Lower leg skin (tissue), 4 donors: ENCODE data around the gene TSPOAP1. TPM values are rescaled to one million over a fixed set of nuclear protein-coding genes. Genes with fewer than 3 reads are reported as not detected.
A peak's percentile ranks its signal among the peaks of the same experiment; 100 is the strongest.

Source experiments
- DNase-seq, 2 donors: peaks; one replicate each; pipeline ENCODE4 v3.0.0-alpha.2; 2019; ENCODE audit warnings: low spot score in 2 of 2
- H3K4me3 ChIP-seq: fragments of 200-600 bp; sonication (generic); 2 replicates; pipeline ENCODE4 v1.5.1; 2017; ENCODE audit warnings: mild to moderate bottlenecking, low read depth; ENCODE audit not compliant: poor library complexity, severe bottlenecking
- POLR2A ChIP-seq, 2 donors: fragments of 450-650 bp; IDR thresholded peaks; one replicate each; pipeline ENCODE4 v1.6.1; 2016 to 2017; ENCODE audit warnings: antibody characterized with exemption in 2 of 2, mild to moderate bottlenecking in 1 of 2, moderate library complexity in 1 of 2
- WGBS, 2 donors: methylation state at CpG; one replicate each; pipeline ENCODE4 v1.1.5; 2018; 5-methylcytosine and 5-hydroxymethylcytosine counted together
- intact Hi-C: fragments of 100-400 bp; cut with DNase I; formaldehyde crosslinking; loops from one replicate; pipeline ENCODE4 v1.15.0; 2023; ENCODE audit warnings: low total_unique reads
- total RNA-seq, 4 donors: library from RNA; depleted of rRNA; stranded (reverse); fragments of >200 nt; gene quantifications; one replicate each; pipeline ENCODE4 v1.1.0, GENCODE V29; 2016
- TF ChIP-seq, protein P1 (sequence below), 3 donors: fragments of 450-650 bp; IDR thresholded peaks; one replicate each; pipeline ENCODE4 v1.5.1; 2016; ENCODE audit warnings: antibody characterized with exemption in 3 of 3, mild to moderate bottlenecking in 3 of 3, moderate library complexity in 2 of 3

Gene TSPOAP1
- total RNA-seq, 4 donors from 2014 or later: 8.2 to 18.3 (median 8.8) TPM

DNA sequence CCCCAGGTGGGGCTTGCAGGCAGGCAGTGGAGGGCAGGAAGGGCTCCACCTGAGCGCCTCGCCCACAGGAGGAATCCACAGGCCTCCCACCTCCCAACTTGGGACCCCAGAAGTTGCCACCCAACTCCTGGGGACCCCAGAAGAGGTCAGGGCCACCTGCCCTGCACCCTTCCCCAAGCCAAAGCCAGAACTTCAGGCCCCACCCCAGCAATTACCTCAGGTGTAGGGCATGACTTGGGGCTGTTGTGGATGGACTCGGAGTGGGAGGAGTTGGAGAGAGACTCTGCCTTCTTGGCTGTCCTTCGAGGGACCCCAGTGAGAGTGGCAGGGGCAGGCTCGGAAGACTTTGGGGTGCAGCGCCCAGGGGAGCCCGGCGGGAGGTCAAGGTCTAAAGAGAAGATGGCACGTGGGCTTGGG is 10.5 kb downstream of the TSPOAP1 start:
- WGBS, 2 donors: 92 to 95% methylated on average over 9 of the region's 9 CpGs
- intact Hi-C loops: no loop called here
- TF ChIP-seq, protein P1, sequence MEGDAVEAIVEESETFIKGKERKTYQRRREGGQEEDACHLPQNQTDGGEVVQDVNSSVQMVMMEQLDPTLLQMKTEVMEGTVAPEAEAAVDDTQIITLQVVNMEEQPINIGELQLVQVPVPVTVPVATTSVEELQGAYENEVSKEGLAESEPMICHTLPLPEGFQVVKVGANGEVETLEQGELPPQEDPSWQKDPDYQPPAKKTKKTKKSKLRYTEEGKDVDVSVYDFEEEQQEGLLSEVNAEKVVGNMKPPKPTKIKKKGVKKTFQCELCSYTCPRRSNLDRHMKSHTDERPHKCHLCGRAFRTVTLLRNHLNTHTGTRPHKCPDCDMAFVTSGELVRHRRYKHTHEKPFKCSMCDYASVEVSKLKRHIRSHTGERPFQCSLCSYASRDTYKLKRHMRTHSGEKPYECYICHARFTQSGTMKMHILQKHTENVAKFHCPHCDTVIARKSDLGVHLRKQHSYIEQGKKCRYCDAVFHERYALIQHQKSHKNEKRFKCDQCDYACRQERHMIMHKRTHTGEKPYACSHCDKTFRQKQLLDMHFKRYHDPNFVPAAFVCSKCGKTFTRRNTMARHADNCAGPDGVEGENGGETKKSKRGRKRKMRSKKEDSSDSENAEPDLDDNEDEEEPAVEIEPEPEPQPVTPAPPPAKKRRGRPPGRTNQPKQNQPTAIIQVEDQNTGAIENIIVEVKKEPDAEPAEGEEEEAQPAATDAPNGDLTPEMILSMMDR (IDR thresholded peaks at IDR 0.05): no peak
- no peak for TF ChIP-seq POLR2A (IDR thresholded peaks at IDR 0.05)

DNA sequence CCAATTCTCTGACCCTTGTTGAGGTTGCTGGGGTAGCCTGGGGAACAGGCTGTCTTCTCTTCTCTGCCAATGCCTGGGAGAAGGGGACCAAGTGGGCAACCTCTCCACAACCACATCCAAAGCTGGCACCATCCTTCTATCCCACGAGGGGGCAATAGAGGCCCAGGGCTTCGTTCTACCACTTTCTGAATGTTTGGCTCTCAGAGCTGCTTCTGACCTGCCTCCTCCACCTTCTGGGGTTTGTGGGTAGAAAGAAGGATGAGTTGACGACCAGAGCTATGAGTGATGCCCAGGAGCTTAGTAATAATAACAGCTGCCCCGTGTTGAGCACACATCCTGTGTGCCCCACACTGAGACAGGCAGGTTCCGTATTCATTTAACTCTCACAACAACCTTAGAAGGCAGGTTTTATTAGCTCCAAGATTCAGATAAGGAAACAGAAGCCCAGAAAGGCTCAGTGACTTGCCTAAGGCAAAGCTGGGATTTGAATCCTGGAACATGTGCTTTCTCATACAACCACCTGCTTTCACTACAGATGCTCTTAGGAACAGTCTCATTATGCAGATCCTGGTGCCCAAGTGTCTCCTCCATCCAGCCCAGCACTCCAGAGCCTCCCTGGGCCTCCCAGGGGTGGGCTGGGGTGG is 11.1 kb downstream of the TSPOAP1 start:
- DNase-seq: peak in 1 of 2 donors; percentile 86
- 28 to 32% methylated on average over 5 of the region's 5 CpGs for WGBS, 2 donors
- H3K4me3 ChIP-seq: no peak overlapping the region
- TF ChIP-seq POLR2A (IDR thresholded peaks at IDR 0.05): no peak
- TF ChIP-seq, protein P1 (IDR thresholded peaks at IDR 0.05): no peak
- intact Hi-C loops: no loop called here

More for the DNA sequence above, 10.5 kb downstream of the TSPOAP1 start:
- no peak overlapping the region for H3K4me3 ChIP-seq
- DNase-seq: peak in 1 of 2 donors; percentile 67

DNA sequence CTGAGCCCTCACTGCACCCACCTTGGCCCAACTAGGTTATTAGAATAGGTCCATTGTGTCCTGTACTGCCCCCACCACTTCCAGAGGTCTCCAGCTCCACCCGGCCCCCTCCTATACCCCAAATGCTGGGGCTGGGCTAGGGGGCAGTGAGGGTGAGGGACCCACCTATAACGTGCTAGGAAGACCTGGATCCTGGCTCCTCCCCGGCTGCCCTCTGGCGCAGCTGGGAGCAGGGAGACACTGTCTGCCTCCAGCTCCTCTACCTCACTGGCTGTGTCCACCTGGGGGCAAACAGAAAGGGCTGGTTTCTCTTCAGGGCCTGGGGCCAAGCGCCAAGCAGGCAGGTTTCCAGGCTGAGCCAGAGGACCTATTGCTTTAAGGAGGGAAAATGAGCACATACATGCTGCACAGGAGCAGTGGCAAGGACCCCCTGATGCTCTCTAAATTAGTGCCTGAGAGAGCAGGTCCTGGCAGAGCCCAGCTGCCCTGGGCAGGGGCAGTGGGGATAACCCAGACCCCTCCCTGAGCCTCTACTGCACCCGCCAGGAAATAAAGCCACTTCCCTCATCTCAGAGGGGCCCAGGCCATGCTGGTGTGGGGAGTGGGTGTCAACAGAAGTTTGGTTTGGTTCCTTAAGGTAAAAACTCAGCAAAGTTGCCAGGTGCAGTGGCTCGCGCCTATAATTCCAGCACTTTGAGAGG is 12.2 kb downstream of the TSPOAP1 start:
- H3K4me3 ChIP-seq: no peak overlapping the region
- 94 to 95% methylated on average over 7 to 8 of the region's 8 CpGs for WGBS, 2 donors
- intact Hi-C loops: no loop called here
- peak in 1 of 2 donors; percentile 60 for DNase-seq
- TF ChIP-seq, protein P1 (IDR thresholded peaks at IDR 0.05): no peak
- no peak for TF ChIP-seq POLR2A (IDR thresholded peaks at IDR 0.05)

DNA sequence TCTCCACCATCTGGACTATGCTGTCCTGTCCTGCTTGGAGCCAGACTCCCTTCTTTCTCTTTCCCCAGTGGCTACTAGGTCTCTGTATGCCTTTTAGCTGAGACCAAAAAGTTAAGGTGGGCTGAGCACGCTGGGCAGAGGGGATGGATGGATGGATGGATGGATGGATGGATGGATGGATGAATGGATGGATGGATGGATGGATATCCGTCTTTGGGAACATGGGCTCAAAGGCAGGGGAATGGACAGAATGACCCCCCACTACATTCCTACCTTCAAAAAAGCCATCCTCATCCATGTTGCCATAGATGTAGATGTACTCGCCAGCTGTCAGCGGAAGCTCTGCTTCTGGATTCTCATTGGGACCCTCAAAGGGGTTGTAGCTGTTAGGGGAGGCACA is 12.8 kb downstream of the TSPOAP1 start:
- intact Hi-C loops: no loop called here
- TF ChIP-seq, protein P1 (IDR thresholded peaks at IDR 0.05): no peak
- no peak for TF ChIP-seq POLR2A (IDR thresholded peaks at IDR 0.05)
- H3K4me3 ChIP-seq: no peak overlapping the region
- WGBS, 2 donors: 90 to 93% methylated on average over 4 of the region's 4 CpGs
- peak in 1 of 2 donors; percentile 4 for DNase-seq

DNA sequence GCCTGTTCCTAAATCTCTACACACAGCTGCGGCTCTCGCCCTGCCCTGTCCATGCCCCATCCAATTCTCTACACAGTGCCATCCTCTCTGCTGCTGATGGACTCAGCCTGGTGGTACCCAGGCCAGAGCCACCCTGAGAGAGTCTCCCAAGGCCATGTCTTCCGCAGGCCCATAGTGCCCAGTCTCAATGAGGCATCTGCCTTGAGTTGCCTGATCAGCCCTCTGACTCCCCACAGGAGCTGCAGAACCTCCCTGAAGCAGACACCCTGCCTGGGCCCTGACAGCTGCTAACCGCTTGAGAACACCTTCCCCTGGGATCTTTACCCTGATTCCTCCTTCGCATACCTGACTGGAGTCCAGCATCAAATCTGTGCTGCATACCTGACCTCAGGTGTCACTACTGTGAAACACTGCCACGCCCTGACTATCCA is 13.3 kb downstream of the TSPOAP1 start:
- DNase-seq: peak in 1 of 2 donors; percentile 74
- intact Hi-C loops: no loop called here
- WGBS, 2 donors: 88 to 96% methylated on average over 6 of the region's 6 CpGs
- H3K4me3 ChIP-seq: no peak overlapping the region
- TF ChIP-seq, protein P1 (IDR thresholded peaks at IDR 0.05): no peak
- TF ChIP-seq POLR2A (IDR thresholded peaks at IDR 0.05): no peak
